KOPT-K1 (cell line): ENCODE results near the gene TBX15.

ENCODE experiments used
- H3K27ac ChIP-seq: fragments of 200-600 bp; sonication (generic); 2 replicates; pipeline ENCODE4 v1.5.1; 2016; ENCODE audit warnings: antibody characterized with exemption, mild to moderate bottlenecking, low read depth, low read length; ENCODE audit not compliant: poor library complexity, severe bottlenecking
- H3K36me3 ChIP-seq: fragments of 200-600 bp; sonication (generic); 2 replicates; pipeline ENCODE4 v1.5.1; 2017; ENCODE audit warnings: antibody characterized with exemption, mild to moderate bottlenecking, low read length, moderate library complexity; ENCODE audit not compliant: insufficient read depth
- H3K9me3 ChIP-seq: fragments of 200-600 bp; sonication (generic); 2 replicates; pipeline ENCODE4 v1.5.1; 2017; ENCODE audit warnings: antibody characterized with exemption, low read length, mild to moderate bottlenecking; ENCODE audit not compliant: insufficient read depth, poor library complexity, severe bottlenecking

The TBX15 gene

GRCh38 chr1:118983558-118984041, 4.5 kb downstream of the TBX15 start:
- peaks cover 12% of the 10 kb centered on the region for H3K9me3 ChIP-seq
- no peaks in the 10 kb centered on the region for H3K36me3 ChIP-seq
- H3K27ac ChIP-seq = no peak overlapping the region

- no peak overlapping the region for H3K27ac ChIP-seq
- peaks cover 6% of the 10 kb centered on the region for H3K9me3 ChIP-seq
- H3K36me3 ChIP-seq = no peaks in the 10 kb centered on the region
These were observed 5.2 kb downstream of the TBX15 start for GRCh38 chr1:118982821-118983557.

GRCh38 chr1:118982266-118982665, 5.9 kb downstream of the TBX15 start:
- H3K27ac ChIP-seq = no peak overlapping the region
- H3K36me3 ChIP-seq = no peaks in the 10 kb centered on the region
- H3K9me3 ChIP-seq = peaks cover 4% of the 10 kb centered on the region

GRCh38 chr1:118981436-118981835, 6.7 kb downstream of the TBX15 start:
- H3K9me3 ChIP-seq = no peaks in the 10 kb centered on the region
- H3K36me3 ChIP-seq = no peaks in the 10 kb centered on the region
- H3K27ac ChIP-seq = no peak overlapping the region

GRCh38 chr1:118979754-118980575, 8.2 kb downstream of the TBX15 start:
- H3K9me3 ChIP-seq = no peaks in the 10 kb centered on the region
- H3K27ac ChIP-seq = no peak overlapping the region
- H3K36me3 ChIP-seq = no peaks in the 10 kb centered on the region

GRCh38 chr1:118978914-118979701, 9.0 kb downstream of the TBX15 start:
- H3K9me3 ChIP-seq = no peaks in the 10 kb centered on the region
- H3K27ac ChIP-seq = no peak overlapping the region
- H3K36me3 ChIP-seq = no peaks in the 10 kb centered on the region

- no peaks in the 10 kb centered on the region for H3K36me3 ChIP-seq
- no peaks in the 10 kb centered on the region for H3K9me3 ChIP-seq
- H3K27ac ChIP-seq = no peak overlapping the region
These were observed 10.5 kb downstream of the TBX15 start for GRCh38 chr1:118977600-118977999.

- H3K36me3 ChIP-seq = no peaks in the 10 kb centered on the region
- no peak overlapping the region for H3K27ac ChIP-seq
These were observed 13.5 kb downstream of the TBX15 start for GRCh38 chr1:118974661-118975060.

GRCh38 chr1:118973531-118974137, 14.5 kb downstream of the TBX15 start:
- Histone ChIP-seq H3K27ac (no peak overlapping the region), H3K9me3 (no peaks in the 10 kb centered on the region)

More at GRCh38 chr1:118974661-118975060, 13.5 kb downstream of the TBX15 start:
- H3K9me3 ChIP-seq = no peaks in the 10 kb centered on the region

GRCh38 chr1:118973032-118973431, 15.1 kb downstream of the TBX15 start:
- Histone ChIP-seq H3K9me3 (no peaks in the 10 kb centered on the region), H3K27ac (no peak overlapping the region), H3K36me3 (no peaks in the 10 kb centered on the region)

More at GRCh38 chr1:118973531-118974137, 14.5 kb downstream of the TBX15 start:
- H3K36me3 ChIP-seq = no peaks in the 10 kb centered on the region

GRCh38 chr1:118970451-118970850, 17.7 kb downstream of the TBX15 start:
- H3K36me3 ChIP-seq = no peaks in the 10 kb centered on the region
- H3K27ac ChIP-seq = no peak overlapping the region
- H3K9me3 ChIP-seq = no peaks in the 10 kb centered on the region

GRCh38 chr1:118963456-118964430, 24.4 kb downstream of the TBX15 start:
- Histone ChIP-seq H3K9me3 (no peaks in the 10 kb centered on the region), H3K36me3 (no peaks in the 10 kb centered on the region), H3K27ac (no peak overlapping the region)

- H3K9me3 ChIP-seq = no peaks in the 10 kb centered on the region
- H3K27ac ChIP-seq = no peak overlapping the region
These were observed 25.0 kb downstream of the TBX15 start for GRCh38 chr1:118963138-118963455.

GRCh38 chr1:118961156-118961555, 27.0 kb downstream of the TBX15 start:
- no peak overlapping the region for H3K27ac ChIP-seq
- no peaks in the 10 kb centered on the region for H3K9me3 ChIP-seq
- no peaks in the 10 kb centered on the region for H3K36me3 ChIP-seq

More at GRCh38 chr1:118963138-118963455, 25.0 kb downstream of the TBX15 start:
- H3K36me3 ChIP-seq = no peaks in the 10 kb centered on the region
